Uterus (tissue), 4 donors: Measurements from ENCODE around the gene FYN. TPM values are rescaled to one million over a fixed set of nuclear protein-coding genes. Genes with fewer than 3 reads are reported as not detected.
A peak's percentile ranks its signal among the peaks of the same experiment; 100 is the strongest.

ENCODE experiments used
- DNase-seq, 2 donors: peaks; one replicate each; pipeline ENCODE4 v3.0.0-alpha.2; 2019 to 2020
- H3K27ac ChIP-seq, 2 donors: fragments of 200-600 bp; sonication (generic); 1 replicate in 1 of 2; 2 replicates in 1 of 2; pipeline ENCODE4 v1.5.1; 2016 to 2018
- H3K27me3 ChIP-seq, 2 donors: fragments of 200-600 bp; sonication (generic); one replicate each; pipeline ENCODE4 v1.5.1; 2018 to 2019; ENCODE audit warnings: control low read depth in 1 of 2
- H3K36me3 ChIP-seq, 2 donors: fragments of 200-600 bp; sonication (generic); one replicate each; pipeline ENCODE4 v1.5.1; 2019; ENCODE audit warnings: control low read depth in 1 of 2
- H3K4me1 ChIP-seq, 2 donors: fragments of 200-600 bp; sonication (generic); one replicate each; pipeline ENCODE4 v1.5.1; 2018 to 2019; ENCODE audit warnings: control low read depth in 1 of 2
- H3K4me3 ChIP-seq, 2 donors: fragments of 200-600 bp; sonication (generic); 1 replicate in 1 of 2; 2 replicates in 1 of 2; pipeline ENCODE4 v1.5.1; 2018 to 2019; ENCODE audit warnings: mild to moderate bottlenecking in 1 of 2
- H3K9me3 ChIP-seq, 2 donors: fragments of 200-600 bp; sonication (generic); one replicate each; pipeline ENCODE4 v1.5.1; 2019; ENCODE audit warnings: control low read depth in 1 of 2
- POLR2A ChIP-seq, 2 donors: fragments of 450-650 bp; IDR thresholded peaks; one replicate each; pipeline ENCODE4 v1.6.1; 2016; ENCODE audit warnings: antibody characterized with exemption in 2 of 2, mild to moderate bottlenecking in 1 of 2, moderate library complexity in 1 of 2
- intact Hi-C: fragments of 100-400 bp; cut with DNase I; formaldehyde crosslinking; loops from one replicate; pipeline ENCODE4 v1.15.1; 2023; ENCODE audit warnings: low total_unique reads
- total RNA-seq, 4 donors: library from RNA; depleted of rRNA in 3 of 4; stranded (reverse); fragments of >200 nt in 3 of 4; gene quantifications; one replicate each; pipeline versions ENCODE4 v1.1.0 to v1.2.4, GENCODE V29; 2014 to 2023
- TF ChIP-seq, protein P1 (sequence below), 4 experiments: fragments of 200-600 bp in 2 of 4; fragments of 450-650 bp in 2 of 4; sonication (generic) in 2 of 4; IDR thresholded peaks; one replicate each; pipeline ENCODE4 v1.5.1; 2016 to 2019; ENCODE audit warnings: antibody characterized with exemption in 4 of 4, mild to moderate bottlenecking in 2 of 4, moderate library complexity in 1 of 4
- donor health status: DM: yes; HTN: yes; CAD: no.

Gene FYN
- total RNA-seq, 4 donors from 2014 or later: 50.7 to 208 (median 135) TPM

DNA sequence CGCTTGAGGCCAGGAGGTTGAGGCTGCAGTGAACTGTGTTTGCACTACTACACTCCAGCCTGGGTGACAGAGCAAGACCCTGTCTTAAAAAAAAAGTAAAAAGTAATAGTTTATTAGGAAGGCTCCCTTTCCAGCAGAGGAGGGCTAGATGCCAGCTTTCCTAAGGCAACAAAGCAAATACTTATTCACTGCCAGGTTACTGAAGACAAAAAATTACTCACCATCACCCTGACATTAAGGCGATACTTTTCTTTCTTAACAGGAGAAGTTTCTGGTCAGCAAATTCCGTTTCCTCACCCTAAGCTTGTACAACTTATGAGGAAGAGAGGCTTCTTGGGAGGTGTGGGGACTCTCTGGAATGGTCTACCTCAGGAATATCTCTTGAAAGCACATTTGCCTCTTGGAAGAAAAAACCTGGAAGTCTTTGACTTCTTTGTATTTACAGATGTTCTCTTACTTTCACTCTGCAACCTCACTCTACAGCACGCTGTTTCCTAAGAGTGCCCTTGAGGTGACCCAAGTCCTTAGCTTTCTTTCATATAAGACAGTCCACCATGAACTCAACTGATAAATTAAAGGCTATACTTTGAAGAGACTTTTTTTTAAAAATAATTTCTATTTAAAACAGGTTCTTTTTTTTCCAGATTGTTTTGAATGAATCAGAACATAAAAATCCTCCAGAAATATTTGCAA lies 214.6 kb downstream of the FYN start:
- H3K4me1 ChIP-seq: peaks cover 3 to 17% of the 10 kb centered on the region in 2 donors
- H3K9me3 ChIP-seq: no peaks in the 10 kb centered on the region
- intact Hi-C loops: no loop called here
- H3K27ac ChIP-seq: peak overlapping the region; percentile 63 to 71
- no peak for TF ChIP-seq POLR2A (IDR thresholded peaks at IDR 0.05)
- TF ChIP-seq, protein P1, sequence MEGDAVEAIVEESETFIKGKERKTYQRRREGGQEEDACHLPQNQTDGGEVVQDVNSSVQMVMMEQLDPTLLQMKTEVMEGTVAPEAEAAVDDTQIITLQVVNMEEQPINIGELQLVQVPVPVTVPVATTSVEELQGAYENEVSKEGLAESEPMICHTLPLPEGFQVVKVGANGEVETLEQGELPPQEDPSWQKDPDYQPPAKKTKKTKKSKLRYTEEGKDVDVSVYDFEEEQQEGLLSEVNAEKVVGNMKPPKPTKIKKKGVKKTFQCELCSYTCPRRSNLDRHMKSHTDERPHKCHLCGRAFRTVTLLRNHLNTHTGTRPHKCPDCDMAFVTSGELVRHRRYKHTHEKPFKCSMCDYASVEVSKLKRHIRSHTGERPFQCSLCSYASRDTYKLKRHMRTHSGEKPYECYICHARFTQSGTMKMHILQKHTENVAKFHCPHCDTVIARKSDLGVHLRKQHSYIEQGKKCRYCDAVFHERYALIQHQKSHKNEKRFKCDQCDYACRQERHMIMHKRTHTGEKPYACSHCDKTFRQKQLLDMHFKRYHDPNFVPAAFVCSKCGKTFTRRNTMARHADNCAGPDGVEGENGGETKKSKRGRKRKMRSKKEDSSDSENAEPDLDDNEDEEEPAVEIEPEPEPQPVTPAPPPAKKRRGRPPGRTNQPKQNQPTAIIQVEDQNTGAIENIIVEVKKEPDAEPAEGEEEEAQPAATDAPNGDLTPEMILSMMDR (IDR thresholded peaks at IDR 0.05): no peak
- no peak overlapping the region for H3K4me3 ChIP-seq
- H3K36me3 ChIP-seq: no peaks in the 10 kb centered on the region
- H3K27me3 ChIP-seq: no peaks in the 10 kb centered on the region
- peak; percentile 43 to 61 for DNase-seq

DNA sequence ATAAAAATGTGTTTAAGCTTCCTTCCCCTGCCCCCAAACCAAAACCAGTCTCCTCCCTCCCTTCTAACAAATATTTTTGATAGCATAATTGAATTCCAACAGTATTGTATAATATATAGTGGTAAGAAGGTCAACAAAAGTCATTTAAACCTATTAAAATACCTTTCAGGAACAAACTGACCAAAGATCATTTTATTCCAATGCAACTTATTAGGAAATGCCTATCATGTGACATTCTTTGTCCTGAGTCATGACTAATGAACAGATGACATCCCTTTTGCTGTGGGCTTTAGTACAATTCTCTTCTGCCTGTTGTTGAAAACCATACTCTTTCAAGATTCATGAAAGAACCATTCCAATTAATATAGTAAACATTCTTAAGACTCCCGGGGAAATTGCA lies 216.1 kb downstream of the FYN start:
- Histone ChIP-seq H3K27ac (peak overlapping the region in 1 of 2 donors; percentile 1), H3K27me3 (no peaks in the 10 kb centered on the region), H3K36me3 (no peaks in the 10 kb centered on the region), H3K9me3 (no peaks in the 10 kb centered on the region), H3K4me3 (no peak overlapping the region), H3K4me1 (peaks cover 0 to 12% of the 10 kb centered on the region in 2 donors)
- intact Hi-C loops: no loop called here
- no peak for DNase-seq
- TF ChIP-seq POLR2A (IDR thresholded peaks at IDR 0.05): no peak
- TF ChIP-seq, protein P1 (IDR thresholded peaks at IDR 0.05): no peak

DNA sequence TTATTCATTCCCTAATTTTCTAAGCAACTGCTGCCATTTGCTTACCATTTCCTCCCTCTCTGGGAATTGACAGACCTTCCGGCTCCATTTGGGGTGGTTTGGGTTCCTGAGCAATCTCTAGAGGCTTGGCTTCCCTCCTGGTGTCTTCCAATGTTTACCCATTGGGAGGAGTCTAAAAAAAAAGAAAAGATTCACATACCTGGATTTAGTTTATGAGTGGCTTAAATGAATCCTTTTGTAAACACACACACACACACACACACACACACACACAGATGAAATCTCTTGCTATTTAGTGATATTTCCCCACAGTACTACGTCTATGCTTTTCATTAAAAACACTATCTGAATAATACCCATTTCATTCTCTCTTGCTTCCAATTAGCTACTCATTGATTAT lies 219.3 kb downstream of the FYN start:
- Histone ChIP-seq H3K4me1 (peaks cover 0 to 7% of the 10 kb centered on the region in 2 donors), H3K9me3 (no peaks in the 10 kb centered on the region), H3K36me3 (no peaks in the 10 kb centered on the region), H3K27me3 (no peaks in the 10 kb centered on the region), H3K4me3 (no peak overlapping the region), H3K27ac (no peak overlapping the region)
- TF ChIP-seq, protein P1 (IDR thresholded peaks at IDR 0.05): no peak
- TF ChIP-seq POLR2A (IDR thresholded peaks at IDR 0.05): no peak
- intact Hi-C loops: no loop called here
- no peak for DNase-seq

DNA sequence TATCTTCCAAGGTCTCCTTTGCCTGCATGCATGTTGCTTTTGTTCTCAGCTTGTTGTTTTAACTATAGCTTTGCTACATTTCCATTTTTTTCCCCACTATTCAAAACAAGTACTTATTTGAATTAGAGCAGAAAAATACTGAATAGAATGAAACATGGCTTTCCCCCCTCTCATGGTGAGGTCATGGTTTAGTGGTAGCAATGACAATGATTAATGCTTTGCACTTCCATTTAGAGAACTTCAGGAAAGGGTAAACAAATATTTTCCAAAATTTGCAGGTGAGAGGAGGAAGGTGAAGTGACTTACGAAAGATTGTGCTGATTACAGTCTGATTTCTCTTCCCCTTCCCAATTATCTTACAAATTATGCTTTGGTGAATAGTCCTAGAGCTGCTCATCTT lies 219.8 kb downstream of the FYN start:
- H3K27me3 ChIP-seq: no peaks in the 10 kb centered on the region
- no peaks in the 10 kb centered on the region for H3K9me3 ChIP-seq
- no peak overlapping the region for H3K4me3 ChIP-seq
- no peak overlapping the region for H3K27ac ChIP-seq
- TF ChIP-seq POLR2A (IDR thresholded peaks at IDR 0.05): no peak
- TF ChIP-seq, protein P1 (IDR thresholded peaks at IDR 0.05): no peak
- no peaks in the 10 kb centered on the region for H3K36me3 ChIP-seq
- peaks cover 0 to 3% of the 10 kb centered on the region in 2 donors for H3K4me1 ChIP-seq
- intact Hi-C loops: no loop called here
- DNase-seq: no peak

DNA sequence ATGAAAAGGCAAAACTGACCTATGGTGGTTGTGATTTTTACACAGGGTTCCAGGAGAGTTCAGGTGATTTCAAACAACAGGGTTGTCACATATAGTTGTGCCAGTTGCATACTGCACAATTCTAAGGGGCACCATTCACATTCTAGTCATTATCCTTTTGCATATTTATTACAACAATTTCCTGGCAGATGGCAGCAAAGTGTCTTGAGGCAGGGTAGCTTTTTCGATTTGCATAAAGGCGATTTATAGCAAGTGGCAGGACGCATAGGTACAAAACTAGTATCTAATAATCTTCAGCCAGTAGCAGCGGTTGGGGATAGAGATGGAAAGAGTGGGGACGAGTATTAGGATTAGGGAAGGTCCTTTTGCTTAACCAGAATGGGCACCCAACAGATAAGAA lies 221.1 kb downstream of the FYN start:
- no peaks in the 10 kb centered on the region for H3K4me1 ChIP-seq
- H3K4me3 ChIP-seq: no peak overlapping the region
- no peaks in the 10 kb centered on the region for H3K36me3 ChIP-seq
- TF ChIP-seq, protein P1 (IDR thresholded peaks at IDR 0.05): no peak
- TF ChIP-seq POLR2A (IDR thresholded peaks at IDR 0.05): no peak
- no peak for DNase-seq
- no peaks in the 10 kb centered on the region for H3K27me3 ChIP-seq
- H3K27ac ChIP-seq: no peak overlapping the region
- H3K9me3 ChIP-seq: no peaks in the 10 kb centered on the region
- intact Hi-C loops: no loop called here
